IPS-NIHi11 (cell line): ENCODE data around the gene ZNF341.

ENCODE experiments used
- DNase-seq: peaks from one replicate; pipeline ENCODE4 v3.0.0; 2012; ENCODE audit warnings: mixed read lengths, low spot score

Gene ZNF341

DNA sequence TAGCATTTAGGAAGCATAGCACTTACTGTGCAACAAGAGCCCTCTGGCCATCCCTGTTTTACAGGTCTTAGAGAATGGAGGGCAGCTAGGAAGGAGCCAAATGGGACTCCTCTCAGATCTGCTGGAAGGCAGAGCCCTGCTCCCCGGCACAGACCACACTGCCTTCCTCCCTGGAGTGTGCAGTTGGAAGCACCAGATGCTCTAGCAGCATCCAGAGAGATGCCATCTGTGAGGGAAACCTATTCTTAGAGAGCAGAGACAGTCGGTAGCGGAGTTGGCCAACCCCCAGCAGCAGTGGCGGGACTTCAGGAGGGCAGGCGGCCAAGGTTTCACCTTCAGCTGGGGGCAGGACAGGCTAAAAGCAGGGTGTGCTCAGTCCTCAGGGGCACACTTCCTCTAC, 28.9 kb upstream of the ZNF341 start:
- no peak for DNase-seq

- no peak for DNase-seq
Observed at GRCh38 chr20:33703498-33704137, 28.2 kb upstream of the ZNF341 start.

DNA sequence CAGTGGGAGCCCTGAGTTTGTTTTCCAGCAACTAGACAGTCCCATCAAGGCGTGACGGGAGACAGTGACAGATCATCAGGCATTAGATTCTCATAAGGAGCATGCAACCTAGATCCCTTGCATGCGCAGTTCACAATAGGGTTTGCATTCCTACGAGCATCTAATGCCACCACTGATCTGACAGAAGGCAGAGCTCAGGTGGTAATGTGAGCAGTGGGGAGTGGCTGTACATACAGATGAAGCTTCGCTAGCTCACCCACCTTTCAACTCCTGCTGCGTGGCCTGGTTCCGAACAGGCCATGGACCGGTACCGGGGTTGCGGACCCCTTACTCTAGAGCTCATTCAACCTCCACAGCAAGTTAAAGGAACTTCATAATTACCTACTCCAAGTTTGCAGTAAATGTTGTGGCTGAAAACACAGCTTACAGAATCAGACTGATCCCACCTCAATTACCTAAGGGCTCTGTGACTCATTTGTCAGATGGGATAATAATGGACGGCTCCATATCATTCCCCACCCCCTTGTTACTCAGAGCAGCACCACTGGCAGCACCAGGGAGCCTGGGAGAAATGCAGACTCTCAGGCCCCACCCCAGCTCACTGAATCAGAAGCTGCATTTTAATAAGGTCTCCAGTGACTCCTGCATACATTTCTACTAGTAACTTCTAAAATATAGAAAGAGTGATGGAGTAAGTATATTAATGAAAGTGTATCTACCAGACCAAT, 27.4 kb upstream of the ZNF341 start:
- no peak for DNase-seq

DNA sequence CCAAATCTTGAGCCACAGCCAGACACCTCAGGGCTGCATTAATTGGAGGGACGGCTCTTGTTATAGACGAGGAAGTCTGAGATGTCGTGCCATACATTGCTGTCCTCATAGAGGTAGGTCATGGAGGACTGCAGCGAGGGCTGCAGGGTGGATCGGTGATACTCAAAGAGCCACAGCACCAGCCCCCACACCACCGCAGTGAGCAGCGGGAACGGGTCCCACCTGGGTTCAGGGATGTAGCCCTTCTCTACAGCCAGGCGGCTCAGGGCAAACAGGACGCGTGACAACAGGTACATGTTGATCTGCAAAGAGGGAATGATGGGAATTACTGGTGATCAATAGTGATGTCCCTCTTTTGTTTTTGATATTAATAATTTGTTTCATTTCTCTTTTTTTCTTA, 24.1 kb upstream of the ZNF341 start:
- no peak for DNase-seq

GRCh38 chr20:33709398-33709797, 22.4 kb upstream of the ZNF341 start:
- no peak for DNase-seq

DNA sequence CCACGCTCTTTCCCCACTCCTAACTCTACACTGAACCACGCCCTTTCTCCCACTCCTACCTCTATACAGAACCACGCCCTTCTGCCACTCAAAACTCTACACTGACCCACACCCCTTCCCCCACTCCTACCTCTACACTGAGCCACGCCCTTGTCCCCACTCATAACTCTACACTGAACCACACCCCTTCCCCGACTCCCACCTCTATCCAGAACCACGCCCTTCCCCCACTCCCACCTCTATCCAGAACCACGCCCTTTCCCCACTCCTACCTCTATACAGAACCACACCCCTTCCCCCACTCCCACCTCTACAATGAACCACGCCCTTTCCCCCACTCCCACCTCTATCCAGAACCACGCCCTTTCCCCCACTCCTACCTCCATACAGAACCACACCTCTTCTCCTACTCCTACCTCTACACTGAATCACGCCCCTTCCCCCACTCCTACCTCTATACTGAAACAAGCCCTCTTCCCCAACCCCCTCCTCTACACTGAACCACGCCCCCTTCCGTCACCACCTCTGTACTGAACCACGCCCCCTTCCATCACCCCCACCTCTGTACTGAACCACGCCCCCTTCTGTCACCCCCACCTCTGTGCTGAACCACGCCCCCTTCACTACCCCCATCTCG, 21.8 kb upstream of the ZNF341 start:
- DNase-seq, result no peak

DNA sequence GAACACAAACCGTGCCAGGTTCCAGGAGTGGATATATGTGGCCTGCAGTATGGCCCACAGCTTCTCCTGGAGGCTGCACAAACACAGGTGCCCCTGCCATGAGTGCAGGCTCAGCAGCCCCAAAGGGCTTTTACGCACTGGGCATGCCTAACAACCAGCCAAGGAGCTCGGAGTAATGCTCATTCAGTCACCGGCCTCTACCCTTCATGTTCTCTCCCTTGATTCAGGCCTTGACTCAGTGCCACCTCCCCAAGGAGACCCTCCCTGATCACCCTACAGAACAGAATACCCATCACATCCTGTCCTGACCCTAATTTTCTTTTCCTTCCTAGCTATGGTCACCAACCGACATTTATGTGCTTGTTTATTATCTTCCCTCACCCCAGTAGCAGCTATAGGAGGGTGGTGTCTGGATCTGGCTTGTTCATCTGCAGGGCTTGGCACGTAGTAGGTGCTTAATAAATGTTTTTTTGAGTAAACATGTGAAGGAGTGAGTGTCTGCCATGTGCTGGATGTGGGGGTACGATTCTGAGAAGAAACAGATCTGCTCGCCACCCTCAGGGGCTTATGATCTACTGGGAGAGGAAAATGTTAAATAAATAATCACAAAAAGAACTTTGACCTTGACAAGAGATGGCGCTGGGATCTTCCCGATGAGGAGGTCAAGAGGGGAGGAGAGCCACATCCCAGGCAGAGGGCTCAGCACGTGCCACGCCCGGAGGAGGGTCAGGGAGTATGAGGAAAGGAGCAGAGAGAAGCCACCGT, 20.9 kb upstream of the ZNF341 start:
- DNase-seq, result no peak

GRCh38 chr20:33711446-33711738, 20.4 kb upstream of the ZNF341 start:
- no peak for DNase-seq

- no peak for DNase-seq
Observed at GRCh38 chr20:33713865-33714367, 17.9 kb upstream of the ZNF341 start.

DNA sequence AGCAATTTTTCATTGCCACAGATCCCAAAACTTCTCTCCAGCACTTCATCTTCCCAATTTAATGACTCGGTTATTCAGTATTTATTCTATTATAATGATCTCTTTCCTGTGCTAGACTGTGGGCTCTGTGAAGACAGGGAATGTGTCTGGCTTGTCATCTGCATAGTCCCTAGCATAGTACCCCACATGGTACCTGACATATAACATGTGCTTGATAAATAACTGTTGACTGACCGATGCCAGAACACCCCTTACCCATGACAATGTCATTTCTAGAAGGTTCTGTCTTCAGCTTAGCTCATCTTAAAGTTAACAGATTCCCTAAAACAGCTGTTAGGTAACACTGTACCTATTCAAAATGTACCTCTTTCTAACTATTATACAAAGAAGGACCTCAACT, 15.3 kb upstream of the ZNF341 start:
- DNase-seq, result no peak

GRCh38 chr20:33719277-33719988, 12.4 kb upstream of the ZNF341 start:
- no peak for DNase-seq

- DNase-seq, result peak; percentile 98
Observed at GRCh38 chr20:33719989-33720709, 11.6 kb upstream of the ZNF341 start, which contains the start of gene PXMP4. Gene PXMP4 (minus strand): TSS chr20:33720310. CDS start chr20:33720207, 103 bp downstream.

DNA sequence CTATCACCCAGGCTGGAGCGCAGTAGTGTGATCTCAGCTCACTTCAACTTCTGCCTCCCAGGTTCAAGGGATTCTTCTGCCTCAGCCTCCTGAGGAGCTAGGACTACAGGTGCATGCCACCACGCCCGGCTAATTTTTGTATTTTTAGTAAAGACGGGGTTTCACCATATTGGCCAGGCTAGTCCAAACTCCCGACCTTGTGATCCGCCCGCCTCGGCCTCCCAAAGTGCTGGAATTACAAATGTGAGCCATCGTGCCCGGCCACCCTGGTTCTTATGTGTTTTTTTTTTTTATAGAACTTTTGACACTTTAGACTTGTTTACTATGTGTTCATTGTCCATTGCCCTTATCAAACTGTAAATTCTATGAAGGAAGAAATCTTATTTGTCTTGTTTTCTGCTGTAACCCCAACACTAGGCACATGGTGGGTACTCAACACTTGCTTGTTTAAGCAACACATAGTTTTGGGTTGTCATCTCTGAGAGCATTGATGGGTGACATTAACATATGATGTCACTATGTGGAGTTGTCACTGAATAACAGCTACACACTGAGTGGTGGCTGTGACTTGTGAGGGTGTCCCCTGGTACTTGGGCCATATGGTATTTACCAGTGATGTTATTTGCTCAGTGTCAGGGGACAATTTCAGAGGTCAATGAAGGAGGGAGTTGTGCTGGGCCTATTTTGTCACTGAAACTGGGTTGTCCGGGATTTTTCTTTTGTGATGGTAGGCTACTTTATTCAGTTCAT, 10.2 kb upstream of the ZNF341 start:
- no peak for DNase-seq

- no peak for DNase-seq
Observed at GRCh38 chr20:33724439-33725094, 7.2 kb upstream of the ZNF341 start.

DNA sequence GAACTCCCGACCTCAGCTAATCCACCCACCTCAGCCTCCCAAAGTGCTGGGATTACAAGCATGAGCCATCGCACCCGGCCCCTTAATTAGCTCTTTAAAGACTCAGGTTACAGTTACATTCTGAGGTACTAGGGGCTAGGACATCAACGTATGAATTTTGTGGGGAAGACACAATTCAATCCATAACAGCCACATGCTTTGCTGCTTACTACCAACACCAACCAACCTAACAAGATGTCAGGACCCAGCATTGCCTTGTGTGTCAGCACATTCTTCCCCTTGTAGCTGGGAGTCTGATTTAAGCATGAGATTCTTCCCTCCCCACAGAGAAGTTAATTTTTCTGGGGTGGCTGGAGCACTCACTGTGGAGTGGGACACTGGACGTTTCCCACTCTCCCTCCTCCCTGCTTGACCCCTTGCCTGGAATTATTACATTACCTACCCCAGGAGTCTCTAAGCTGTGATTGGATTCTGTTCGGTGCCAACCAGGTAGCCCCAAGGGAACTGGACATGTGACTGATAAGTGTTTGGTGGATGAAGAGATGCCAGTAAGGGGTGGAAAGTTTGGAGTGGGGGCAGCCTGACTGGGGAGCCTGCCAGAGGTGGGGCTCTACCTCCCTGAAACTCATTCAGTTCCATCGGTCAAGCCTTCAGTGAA, 6.1 kb upstream of the ZNF341 start:
- DNase-seq, result no peak

GRCh38 chr20:33727115-33727479, 4.7 kb upstream of the ZNF341 start:
- DNase-seq, result no peak

DNA sequence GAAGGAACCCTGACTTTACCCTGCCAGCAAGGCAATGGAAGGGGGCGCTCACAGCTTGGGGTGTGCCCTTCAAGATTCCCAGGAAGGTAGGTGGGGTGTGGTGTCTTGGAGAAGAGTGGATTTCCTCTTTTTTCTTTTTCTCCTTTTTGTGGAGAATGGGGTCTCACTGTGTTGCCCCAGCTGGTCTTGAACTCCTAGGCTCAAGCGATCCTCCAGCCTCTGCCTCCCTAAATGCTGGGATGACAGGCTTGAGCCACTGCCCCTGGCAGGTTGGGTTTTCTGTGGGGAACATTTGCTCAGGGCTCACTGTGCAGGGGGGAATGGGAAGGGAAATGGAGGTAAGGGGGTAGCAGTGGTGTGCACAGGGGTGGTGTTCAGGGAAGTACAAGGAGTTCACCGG, 4.0 kb upstream of the ZNF341 start:
- DNase-seq, result no peak

DNA sequence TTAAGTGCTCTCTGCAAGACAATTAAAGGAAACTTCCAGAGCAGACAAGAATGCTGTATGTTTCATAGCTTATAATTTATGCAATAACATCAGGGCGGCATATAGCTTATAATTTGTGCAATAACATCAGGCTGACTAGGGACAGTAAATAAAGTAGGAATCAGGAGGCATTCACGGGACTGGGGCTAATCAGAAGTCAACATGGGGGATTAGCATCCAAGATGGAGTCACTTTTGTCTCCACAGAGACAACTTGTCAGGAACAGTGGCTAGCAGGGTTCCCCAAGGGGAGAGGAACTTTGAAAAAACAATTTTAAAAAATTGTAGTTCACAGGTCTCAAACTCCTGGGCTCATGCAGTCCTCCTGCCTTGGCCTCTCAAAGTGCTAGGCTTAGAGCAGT, 3.3 kb upstream of the ZNF341 start:
- no peak for DNase-seq

GRCh38 chr20:33729101-33729500, 2.7 kb upstream of the ZNF341 start:
- DNase-seq, result no peak
